Mesenchymal stem cell (in vitro differentiated cells and primary cell): Measurements from ENCODE around the gene NDST4.

Experiments
- DNase-seq: peaks from one replicate; pipeline ENCODE4 v3.0.0-alpha.2; 2013
- H2AFZ ChIP-seq: one replicate; pipeline ENCODE4 v1.6.1; 2013; ENCODE audit warnings: low read depth, mild to moderate bottlenecking, control low read depth, inconsistent platforms, low read length, moderate library complexity
- H2AK5ac ChIP-seq: 2 replicates; pipeline ENCODE4 v1.6.1; 2013; ENCODE audit warnings: low read length, moderate library complexity, mild to moderate bottlenecking, inconsistent platforms; ENCODE audit not compliant: severe bottlenecking
- H2BK120ac ChIP-seq: one replicate; pipeline ENCODE4 v1.6.1; 2013; ENCODE audit warnings: low read depth, mild to moderate bottlenecking, inconsistent platforms, low read length, moderate library complexity
- H2BK12ac ChIP-seq, 2 experiments: one replicate each; pipeline ENCODE4 v1.6.1; 2013; ENCODE audit warnings: inconsistent platforms in 2 of 2, low read length in 2 of 2, mild to moderate bottlenecking in 2 of 2, moderate library complexity in 2 of 2, control low read depth in 1 of 2
- H2BK15ac ChIP-seq: one replicate; pipeline ENCODE4 v1.6.1; 2013; ENCODE audit warnings: mild to moderate bottlenecking, low read depth, inconsistent platforms; ENCODE audit not compliant: poor library complexity, severe bottlenecking
- H2BK5ac ChIP-seq: 2 replicates; pipeline ENCODE4 v1.6.1; 2013; ENCODE audit warnings: low read depth, mild to moderate bottlenecking, low read length, control low read depth, inconsistent platforms; ENCODE audit not compliant: poor library complexity, severe bottlenecking
- H3K14ac ChIP-seq, 2 experiments: one replicate each; pipeline ENCODE4 v1.6.1; 2013; ENCODE audit warnings: inconsistent platforms in 2 of 2, low read length in 2 of 2, control low read depth in 1 of 2, mild to moderate bottlenecking in 1 of 2, moderate library complexity in 1 of 2
- H3K18ac ChIP-seq, 2 experiments: one replicate each; pipeline ENCODE4 v1.6.1; 2013; ENCODE audit warnings: inconsistent platforms in 2 of 2, low read length in 2 of 2, control low read depth in 1 of 2, low read depth in 1 of 2, mild to moderate bottlenecking in 1 of 2
- H3K23ac ChIP-seq, 2 experiments: one replicate each; pipeline ENCODE4 v1.6.1; 2013; ENCODE audit warnings: inconsistent platforms in 2 of 2, low read length in 2 of 2, mild to moderate bottlenecking in 2 of 2, moderate library complexity in 2 of 2, control low read depth in 1 of 2
- H3K27ac ChIP-seq: 2 replicates; pipeline ENCODE4 v1.5.1; 2013; ENCODE audit warnings: mild to moderate bottlenecking, moderate library complexity, low read length, control low read depth, inconsistent platforms; ENCODE audit not compliant: poor library complexity, severe bottlenecking
- H3K27me3 ChIP-seq, 2 experiments: 2 replicates each; pipeline versions ENCODE4 v1.6.1 to v1.7.0; 2013; ENCODE audit warnings: low read length in 2 of 2, mild to moderate bottlenecking in 2 of 2, moderate library complexity in 2 of 2, control low read depth in 1 of 2, inconsistent platforms in 1 of 2; ENCODE audit not compliant: control insufficient read depth in 1 of 2, insufficient read depth in 1 of 2
- H3K36me3 ChIP-seq, 2 experiments: 2 replicates each; pipeline versions ENCODE4 v1.6.1 to v1.7.0; 2013; ENCODE audit warnings: low read length in 2 of 2, control low read depth in 1 of 2, inconsistent platforms in 1 of 2, low read depth in 1 of 2, mild to moderate bottlenecking in 1 of 2; ENCODE audit not compliant: insufficient read depth in 2 of 2, control insufficient read depth in 1 of 2
- H3K4ac ChIP-seq, 2 experiments: one replicate each; pipeline ENCODE4 v1.6.1; 2013; ENCODE audit warnings: inconsistent platforms in 2 of 2, low read length in 2 of 2, mild to moderate bottlenecking in 2 of 2, moderate library complexity in 2 of 2, control low read depth in 1 of 2, low read depth in 1 of 2
- H3K4me1 ChIP-seq: 2 replicates; pipeline ENCODE4 v1.6.1; 2013; ENCODE audit warnings: low read depth, low read length, control low read depth; ENCODE audit not compliant: control insufficient read depth, insufficient read depth
- H3K4me2 ChIP-seq: 2 replicates; pipeline ENCODE4 v1.6.1; 2013; ENCODE audit warnings: low read length, mild to moderate bottlenecking, inconsistent platforms; ENCODE audit not compliant: poor library complexity, severe bottlenecking
- H3K4me3 ChIP-seq, 2 experiments: 2 replicates each; pipeline versions ENCODE4 v1.5.1 to v1.7.0; 2013; ENCODE audit warnings: low read length in 2 of 2, mild to moderate bottlenecking in 2 of 2, control low read depth in 1 of 2, low read depth in 1 of 2; ENCODE audit not compliant: insufficient read depth in 1 of 2
- H3K79me1 ChIP-seq: replicated peaks from 2 replicates; pipeline ENCODE4 v1.6.1; 2013; ENCODE audit warnings: mild to moderate bottlenecking, control low read depth, low read length, inconsistent platforms; ENCODE audit not compliant: poor library complexity, severe bottlenecking
- H3K9ac ChIP-seq: 2 replicates; pipeline ENCODE4 v1.7.0; 2013; ENCODE audit warnings: mild to moderate bottlenecking, low read length, moderate library complexity
- H3K9me3 ChIP-seq: 2 replicates; pipeline ENCODE4 v1.7.0; 2013; ENCODE audit warnings: mild to moderate bottlenecking, low read length; ENCODE audit not compliant: control insufficient read depth
- H4K8ac ChIP-seq: one replicate; pipeline ENCODE4 v1.6.1; 2013; ENCODE audit warnings: inconsistent platforms, mild to moderate bottlenecking, low read length, moderate library complexity
- H4K91ac ChIP-seq: one replicate; pipeline ENCODE4 v1.6.1; 2013; ENCODE audit warnings: mild to moderate bottlenecking, low read length, inconsistent platforms
- WGBS: methylation state at CpG from one replicate; pipeline ENCODE4 v1.1.7; 2013; ENCODE audit warnings: mixed read lengths; 5-methylcytosine and 5-hydroxymethylcytosine counted together

NDST4 gene

DNA sequence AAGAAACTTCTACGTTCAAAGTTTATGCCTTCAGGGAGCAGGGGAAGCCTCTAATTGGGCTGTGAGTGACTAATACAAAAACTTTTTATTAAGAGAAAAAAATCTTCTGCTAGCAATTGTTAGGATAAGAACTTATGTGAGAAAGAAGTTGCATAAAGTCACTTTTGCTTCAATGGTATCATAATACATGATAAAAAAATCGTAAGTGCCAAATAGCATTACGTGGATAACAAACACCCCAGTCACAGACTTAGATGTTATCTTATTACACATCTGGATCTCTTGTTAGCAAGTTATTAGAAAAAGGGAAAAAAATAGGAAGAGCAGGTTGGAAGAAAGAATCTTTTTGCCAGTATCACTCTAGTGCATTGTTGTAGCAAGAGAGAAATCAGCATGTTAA, 4.2 kb upstream of the NDST4 start:
- Histone ChIP-seq H2BK12ac (no peak overlapping the region), H3K4me2 (no peak overlapping the region), H3K9ac (no peak overlapping the region), H2BK120ac (no peak overlapping the region), H2AK5ac (no peak overlapping the region), H4K8ac (no peak overlapping the region), H3K4ac (no peak overlapping the region), H3K27ac (no peak overlapping the region), H4K91ac (no peak overlapping the region), H2AFZ (no peak overlapping the region), H2BK15ac (no peak overlapping the region), H3K14ac (no peak overlapping the region), H3K23ac (no peak overlapping the region), H2BK5ac (no peak overlapping the region), H3K79me1 (no peaks in the 10 kb centered on the region), H3K4me3 (no peak overlapping the region), H3K18ac (no peak overlapping the region), H3K9me3 (no peaks in the 10 kb centered on the region), H3K4me1 (no peaks in the 10 kb centered on the region), H3K27me3 (no peaks in the 10 kb centered on the region), H3K36me3 (no peaks in the 10 kb centered on the region)
- no peak for DNase-seq
- 80% methylated on average over 1 of the region's 3 CpGs for WGBS

DNA sequence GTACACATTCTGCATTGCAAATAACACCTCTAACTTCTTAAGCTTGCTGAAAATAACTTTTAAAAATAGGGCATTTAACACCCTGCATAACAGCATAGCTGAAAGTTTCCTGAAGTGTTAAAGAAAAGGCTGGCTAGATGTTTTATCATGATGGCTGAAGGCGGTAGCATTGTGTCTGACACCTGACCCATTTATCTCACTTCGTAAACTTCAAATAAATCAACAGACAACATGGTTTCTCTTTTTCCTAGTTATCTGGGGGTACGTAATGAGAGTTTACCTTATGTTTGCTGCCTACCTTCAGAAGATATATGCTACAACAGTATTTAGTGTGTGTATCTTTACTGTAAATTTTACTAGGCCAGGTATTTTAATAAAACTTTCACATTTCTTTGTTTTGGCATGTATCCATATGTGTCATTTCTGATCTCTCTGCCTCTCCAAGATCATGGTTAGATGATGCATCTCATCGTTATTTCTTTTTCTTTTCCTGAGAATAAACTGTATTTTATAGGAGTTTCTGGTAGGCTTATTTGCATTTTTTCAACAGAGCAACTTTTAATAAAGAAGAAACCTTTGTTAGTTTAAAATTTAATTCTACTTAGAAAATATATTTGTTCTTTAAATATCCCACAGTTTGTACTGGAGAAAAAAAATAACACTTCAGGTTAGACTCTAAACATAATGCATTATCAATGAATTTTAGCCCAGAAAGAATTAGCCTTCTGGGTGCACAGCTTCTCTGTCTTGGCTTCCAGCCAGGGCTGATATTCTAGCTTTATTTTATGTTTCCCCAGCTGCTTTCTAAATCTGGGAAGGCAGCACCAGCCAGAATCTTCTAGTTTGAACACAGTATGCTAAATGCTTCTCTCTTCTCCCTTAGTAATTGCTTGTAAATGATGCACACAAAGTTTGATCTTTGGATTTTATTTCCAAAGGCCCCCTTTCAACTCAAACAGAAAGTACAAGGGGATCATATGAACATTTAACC, 2.9 kb downstream of the NDST4 start:
- Histone ChIP-seq H3K4me3 (no peak overlapping the region), H3K4ac (no peak overlapping the region), H3K23ac (no peak overlapping the region), H3K18ac (no peak overlapping the region), H3K27me3 (no peaks in the 10 kb centered on the region), H3K4me2 (no peak overlapping the region), H4K91ac (no peak overlapping the region), H3K79me1 (no peaks in the 10 kb centered on the region), H3K36me3 (no peaks in the 10 kb centered on the region), H2AFZ (no peak overlapping the region), H3K14ac (no peak overlapping the region), H3K27ac (no peak overlapping the region), H2BK5ac (no peak overlapping the region), H3K9ac (no peak overlapping the region), H3K9me3 (no peaks in the 10 kb centered on the region), H2BK12ac (no peak overlapping the region), H4K8ac (no peak overlapping the region), H3K4me1 (no peaks in the 10 kb centered on the region), H2AK5ac (no peak overlapping the region), H2BK15ac (no peak overlapping the region), H2BK120ac (no peak overlapping the region)
- 100% methylated on average over 1 of the region's 4 CpGs for whole genome bisulfite sequencing
- no peak for DNase-seq

DNA sequence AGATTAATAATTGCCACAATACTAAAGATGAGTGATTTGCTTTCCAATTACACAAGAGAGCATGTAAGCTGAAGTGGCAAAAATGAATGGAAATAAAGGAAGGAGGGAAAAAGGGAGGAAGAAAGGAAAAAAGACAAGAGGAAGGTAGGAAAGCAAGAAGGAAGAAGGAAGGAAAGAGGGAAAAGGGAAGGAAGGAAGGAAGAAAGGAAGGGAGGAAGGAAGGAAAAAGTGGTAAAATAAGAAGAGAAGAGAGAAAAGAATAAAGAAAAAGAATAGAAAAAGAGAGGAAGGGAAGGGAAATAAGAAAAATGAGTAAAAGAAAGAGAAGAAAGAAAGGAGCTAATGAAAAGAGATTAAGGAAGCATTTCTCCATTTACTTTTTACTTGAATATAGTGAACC, 4.6 kb downstream of the NDST4 start:
- H3K14ac ChIP-seq: no peak overlapping the region
- no peaks in the 10 kb centered on the region for H3K36me3 ChIP-seq
- H3K27me3 ChIP-seq: no peaks in the 10 kb centered on the region
- H3K4me3 ChIP-seq: no peak overlapping the region
- H3K4ac ChIP-seq: no peak overlapping the region
- no peaks in the 10 kb centered on the region for H3K4me1 ChIP-seq
- H2AFZ ChIP-seq: no peak overlapping the region
- no peak overlapping the region for H2AK5ac ChIP-seq
- H4K91ac ChIP-seq: no peak overlapping the region
- H4K8ac ChIP-seq: no peak overlapping the region
- no peak overlapping the region for H3K27ac ChIP-seq
- H3K18ac ChIP-seq: no peak overlapping the region
- H3K9me3 ChIP-seq: no peaks in the 10 kb centered on the region
- no peak overlapping the region for H3K4me2 ChIP-seq
- H2BK12ac ChIP-seq: no peak overlapping the region
- no peak overlapping the region for H2BK5ac ChIP-seq
- H2BK120ac ChIP-seq: no peak overlapping the region
- no peaks in the 10 kb centered on the region for H3K79me1 ChIP-seq
- H3K9ac ChIP-seq: no peak overlapping the region
- no peak overlapping the region for H2BK15ac ChIP-seq
- DNase-seq: no peak
- no peak overlapping the region for H3K23ac ChIP-seq

DNA sequence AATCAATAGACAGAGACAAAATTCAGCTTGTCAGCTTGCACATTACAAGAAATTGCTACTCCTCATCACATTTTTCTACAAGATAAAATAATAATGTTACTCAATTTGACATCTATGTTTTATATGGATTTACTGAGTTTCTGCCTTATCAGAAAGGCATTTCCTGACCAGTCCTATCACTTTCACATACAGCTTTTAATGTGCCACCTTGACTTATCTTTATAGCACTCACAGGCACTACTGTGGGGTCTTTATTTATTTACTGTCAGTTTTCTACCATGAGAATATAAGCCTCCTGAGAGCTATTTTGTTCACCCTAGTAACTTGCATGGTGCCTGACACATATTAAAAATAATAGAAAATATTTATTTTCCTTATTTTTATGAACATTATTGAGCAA, 6.0 kb downstream of the NDST4 start:
- Histone ChIP-seq H3K4me2 (no peak overlapping the region), H2BK12ac (no peak overlapping the region), H3K18ac (no peak overlapping the region), H2AK5ac (no peak overlapping the region), H3K23ac (no peak overlapping the region), H3K4me3 (no peak overlapping the region), H3K27me3 (no peaks in the 10 kb centered on the region), H4K8ac (no peak overlapping the region), H3K4me1 (no peaks in the 10 kb centered on the region), H3K79me1 (no peaks in the 10 kb centered on the region), H2BK120ac (no peak overlapping the region), H3K9me3 (no peaks in the 10 kb centered on the region), H3K9ac (no peak overlapping the region), H4K91ac (no peak overlapping the region), H3K36me3 (no peaks in the 10 kb centered on the region), H2AFZ (no peak overlapping the region), H3K27ac (no peak overlapping the region), H3K4ac (no peak overlapping the region), H2BK5ac (no peak overlapping the region), H3K14ac (no peak overlapping the region), H2BK15ac (no peak overlapping the region)
- no peak for DNase-seq
